Measurements from ENCODE around the gene ZC3H6. TPM values are rescaled to one million over a fixed set of nuclear protein-coding genes. Genes with fewer than 3 reads are reported as not detected.
A peak's percentile ranks its signal among the peaks of the same experiment; 100 is the strongest.

ZC3H6 gene
- total RNA-seq, 1 donor from 2014 or later: 3.9 TPM

- no peaks in the 10 kb centered on the region for H3K79me2 ChIP-seq (ENCODE audit: insufficient read depth, low read length)
- Mint-ChIP-seq H3K36me3 (ENCODE audit: low read depth, unreplicated experiment) (peaks cover 2% of the 10 kb centered on the region), H3K4me1 (ENCODE audit: low read depth, unreplicated experiment) (peaks cover under 1% of the 10 kb centered on the region), H3K4me3 (ENCODE audit: unreplicated experiment) (no peak overlapping the region), H3K27ac (ENCODE audit: unreplicated experiment) (no peak overlapping the region), H3K27me3 (ENCODE audit: low read depth, unreplicated experiment) (no peaks in the 10 kb centered on the region), H3K9me3 (ENCODE audit: unreplicated experiment) (peaks cover 2% of the 10 kb centered on the region)
- H2AFZ ChIP-seq (ENCODE audit: low read depth, low read length): no peak overlapping the region
- no peaks in the 10 kb centered on the region for H3K27me3 ChIP-seq (ENCODE audit: insufficient read depth, low read length)
- peaks cover 2% of the 10 kb centered on the region for H3K4me1 ChIP-seq (ENCODE audit: insufficient read depth, low read length)
- no peaks in the 10 kb centered on the region for H4K20me1 ChIP-seq (ENCODE audit: insufficient read depth, low read length)
- no peaks in the 10 kb centered on the region for H3K9me3 ChIP-seq (ENCODE audit: insufficient read depth, low read depth, low read length)
- no peak for DNase-seq (ENCODE audit: low read depth)
- no peak overlapping the region for H3K9ac ChIP-seq (ENCODE audit: low read length)
- no peak overlapping the region for H3K4me3 ChIP-seq (ENCODE audit: insufficient read depth, low read depth, low read length)
- no peak overlapping the region for H3K27ac ChIP-seq (ENCODE audit: low read depth, low read length)
- no peak for FAIRE-seq
- no peaks in the 10 kb centered on the region for H3K36me3 ChIP-seq (ENCODE audit: insufficient read depth, low read length)
- TF ChIP-seq CTCF (IDR thresholded peaks at IDR 0.05; ENCODE audit: insufficient read depth, low read depth, low read length) (no peak), EZH2 (IDR thresholded peaks at IDR 0.05; ENCODE audit: insufficient read depth, low read length) (no peak)
- H3K4me2 ChIP-seq (ENCODE audit: low read length): no peak overlapping the region
Observed at GRCh38 chr2:112295407-112296078, 20.1 kb downstream of the ZC3H6 start.

- Histone ChIP-seq H3K9ac (ENCODE audit: low read length) (no peak overlapping the region), H3K36me3 (ENCODE audit: insufficient read depth, low read length) (no peaks in the 10 kb centered on the region), H3K4me3 (ENCODE audit: insufficient read depth, low read depth, low read length) (no peak overlapping the region), H3K27me3 (ENCODE audit: insufficient read depth, low read length) (no peaks in the 10 kb centered on the region), H4K20me1 (ENCODE audit: insufficient read depth, low read length) (no peaks in the 10 kb centered on the region), H3K9me3 (ENCODE audit: insufficient read depth, low read depth, low read length) (no peaks in the 10 kb centered on the region), H3K27ac (ENCODE audit: low read depth, low read length) (no peak overlapping the region), H3K79me2 (ENCODE audit: insufficient read depth, low read length) (no peaks in the 10 kb centered on the region), H3K4me1 (ENCODE audit: insufficient read depth, low read length) (peaks cover 11% of the 10 kb centered on the region), H3K4me2 (ENCODE audit: low read length) (no peak overlapping the region), H2AFZ (ENCODE audit: low read depth, low read length) (no peak overlapping the region)
- H3K4me3 Mint-ChIP-seq (ENCODE audit: unreplicated experiment): no peak overlapping the region
- H3K27me3 Mint-ChIP-seq (ENCODE audit: low read depth, unreplicated experiment): no peaks in the 10 kb centered on the region
- DNase-seq (ENCODE audit: low read depth) (no peak), FAIRE-seq (peak; percentile 52)
- H3K36me3 Mint-ChIP-seq (ENCODE audit: low read depth, unreplicated experiment): peaks cover 2% of the 10 kb centered on the region
- peaks cover 9% of the 10 kb centered on the region for H3K4me1 Mint-ChIP-seq (ENCODE audit: low read depth, unreplicated experiment)
- no peak for TF ChIP-seq EZH2 (IDR thresholded peaks at IDR 0.05; ENCODE audit: insufficient read depth, low read length)
- no peak for TF ChIP-seq CTCF (IDR thresholded peaks at IDR 0.05; ENCODE audit: insufficient read depth, low read depth, low read length)
- peaks cover 2% of the 10 kb centered on the region for H3K9me3 Mint-ChIP-seq (ENCODE audit: unreplicated experiment)
- no peak overlapping the region for H3K27ac Mint-ChIP-seq (ENCODE audit: unreplicated experiment)
Observed at GRCh38 chr2:112296407-112296806, 21.0 kb downstream of the ZC3H6 start.

GRCh38 chr2:112301171-112301584 lies 25.8 kb downstream of the ZC3H6 start:
- peak; percentile 94 for DNase-seq (ENCODE audit: low read depth)
- H4K20me1 ChIP-seq (ENCODE audit: insufficient read depth, low read length): no peaks in the 10 kb centered on the region
- peaks cover 10% of the 10 kb centered on the region for H3K4me1 Mint-ChIP-seq (ENCODE audit: low read depth, unreplicated experiment)
- H3K27ac Mint-ChIP-seq (ENCODE audit: unreplicated experiment): no peak overlapping the region
- H3K4me2 ChIP-seq (ENCODE audit: low read length): peak overlapping the region; percentile 72
- H2AFZ ChIP-seq (ENCODE audit: low read depth, low read length): no peak overlapping the region
- no peaks in the 10 kb centered on the region for H3K27me3 Mint-ChIP-seq (ENCODE audit: low read depth, unreplicated experiment)
- peaks cover 2% of the 10 kb centered on the region for H3K36me3 Mint-ChIP-seq (ENCODE audit: low read depth, unreplicated experiment)
- H3K9me3 ChIP-seq (ENCODE audit: insufficient read depth, low read depth, low read length): no peaks in the 10 kb centered on the region
- no peaks in the 10 kb centered on the region for H3K36me3 ChIP-seq (ENCODE audit: insufficient read depth, low read length)
- H3K27me3 ChIP-seq (ENCODE audit: insufficient read depth, low read length): no peaks in the 10 kb centered on the region
- peak overlapping the region; percentile 50 for H3K9ac ChIP-seq (ENCODE audit: low read length)
- no peak overlapping the region for H3K4me3 ChIP-seq (ENCODE audit: insufficient read depth, low read depth, low read length)
- peaks cover 11% of the 10 kb centered on the region for H3K4me1 ChIP-seq (ENCODE audit: insufficient read depth, low read length)
- TF ChIP-seq EZH2 (IDR thresholded peaks at IDR 0.05; ENCODE audit: insufficient read depth, low read length) (no peak), CTCF (IDR thresholded peaks at IDR 0.05; ENCODE audit: insufficient read depth, low read depth, low read length) (no peak)
- no peaks in the 10 kb centered on the region for H3K79me2 ChIP-seq (ENCODE audit: insufficient read depth, low read length)
- peaks cover 3% of the 10 kb centered on the region for H3K9me3 Mint-ChIP-seq (ENCODE audit: unreplicated experiment)
- H3K27ac ChIP-seq (ENCODE audit: low read depth, low read length): peak overlapping the region; percentile 78
- FAIRE-seq: no peak
- no peak overlapping the region for H3K4me3 Mint-ChIP-seq (ENCODE audit: unreplicated experiment)
